Epithelial cell of esophagus (primary cell): ENCODE data around the gene LDLRAP1.

Experiments used
- DNase-seq: peaks from one replicate; pipeline ENCODE4 v3.0.0; 2010; ENCODE audit warnings: low read depth
- H3K4me3 ChIP-seq: 2 replicates; pipeline ENCODE4 v1.5.1; 2011; ENCODE audit warnings: mild to moderate bottlenecking, low read length, control low read depth
- TF ChIP-seq, protein P1 (sequence below): IDR thresholded peaks from 2 replicates; pipeline ENCODE4 v1.5.1; 2011; ENCODE audit warnings: low read depth, mild to moderate bottlenecking, low read length, control low read depth, inconsistent platforms; ENCODE audit not compliant: insufficient read depth; ENCODE audit errors: missing control alignments

The LDLRAP1 gene

GRCh38 chr1:25525361-25525688 is 18.1 kb upstream of the LDLRAP1 start:
- no peak for DNase-seq
- H3K4me3 ChIP-seq = no peak overlapping the region
- TF ChIP-seq, protein P1, sequence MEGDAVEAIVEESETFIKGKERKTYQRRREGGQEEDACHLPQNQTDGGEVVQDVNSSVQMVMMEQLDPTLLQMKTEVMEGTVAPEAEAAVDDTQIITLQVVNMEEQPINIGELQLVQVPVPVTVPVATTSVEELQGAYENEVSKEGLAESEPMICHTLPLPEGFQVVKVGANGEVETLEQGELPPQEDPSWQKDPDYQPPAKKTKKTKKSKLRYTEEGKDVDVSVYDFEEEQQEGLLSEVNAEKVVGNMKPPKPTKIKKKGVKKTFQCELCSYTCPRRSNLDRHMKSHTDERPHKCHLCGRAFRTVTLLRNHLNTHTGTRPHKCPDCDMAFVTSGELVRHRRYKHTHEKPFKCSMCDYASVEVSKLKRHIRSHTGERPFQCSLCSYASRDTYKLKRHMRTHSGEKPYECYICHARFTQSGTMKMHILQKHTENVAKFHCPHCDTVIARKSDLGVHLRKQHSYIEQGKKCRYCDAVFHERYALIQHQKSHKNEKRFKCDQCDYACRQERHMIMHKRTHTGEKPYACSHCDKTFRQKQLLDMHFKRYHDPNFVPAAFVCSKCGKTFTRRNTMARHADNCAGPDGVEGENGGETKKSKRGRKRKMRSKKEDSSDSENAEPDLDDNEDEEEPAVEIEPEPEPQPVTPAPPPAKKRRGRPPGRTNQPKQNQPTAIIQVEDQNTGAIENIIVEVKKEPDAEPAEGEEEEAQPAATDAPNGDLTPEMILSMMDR = no peak

DNA sequence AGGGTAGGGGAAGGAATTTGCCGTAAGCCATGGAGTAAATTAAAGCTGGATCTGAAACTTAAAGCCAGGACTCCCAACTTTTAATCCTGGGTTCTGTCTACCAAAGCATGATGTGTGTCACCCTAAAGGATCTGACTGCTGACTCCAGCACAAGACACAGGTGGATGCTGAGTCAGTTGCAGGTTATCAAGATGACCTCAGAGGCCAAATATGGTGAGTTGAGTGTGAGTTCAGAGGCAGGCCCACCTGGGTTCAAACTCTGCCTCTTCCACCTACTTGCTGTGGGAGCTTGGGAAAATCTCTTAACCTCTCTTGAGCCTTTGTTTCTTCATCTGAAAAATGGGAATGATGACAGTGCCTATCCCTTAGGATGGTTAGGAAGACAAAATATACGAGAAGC is 16.7 kb upstream of the LDLRAP1 start:
- peak; percentile 31 for DNase-seq

GRCh38 chr1:25527226-25527846 is 16.1 kb upstream of the LDLRAP1 start:
- DNase-seq = peak; percentile 32
- TF ChIP-seq, protein P1 = no peak
- no peak overlapping the region for H3K4me3 ChIP-seq

More for the DNA sequence above, 16.7 kb upstream of the LDLRAP1 start:
- TF ChIP-seq, protein P1 = no peak
- H3K4me3 ChIP-seq = no peak overlapping the region

DNA sequence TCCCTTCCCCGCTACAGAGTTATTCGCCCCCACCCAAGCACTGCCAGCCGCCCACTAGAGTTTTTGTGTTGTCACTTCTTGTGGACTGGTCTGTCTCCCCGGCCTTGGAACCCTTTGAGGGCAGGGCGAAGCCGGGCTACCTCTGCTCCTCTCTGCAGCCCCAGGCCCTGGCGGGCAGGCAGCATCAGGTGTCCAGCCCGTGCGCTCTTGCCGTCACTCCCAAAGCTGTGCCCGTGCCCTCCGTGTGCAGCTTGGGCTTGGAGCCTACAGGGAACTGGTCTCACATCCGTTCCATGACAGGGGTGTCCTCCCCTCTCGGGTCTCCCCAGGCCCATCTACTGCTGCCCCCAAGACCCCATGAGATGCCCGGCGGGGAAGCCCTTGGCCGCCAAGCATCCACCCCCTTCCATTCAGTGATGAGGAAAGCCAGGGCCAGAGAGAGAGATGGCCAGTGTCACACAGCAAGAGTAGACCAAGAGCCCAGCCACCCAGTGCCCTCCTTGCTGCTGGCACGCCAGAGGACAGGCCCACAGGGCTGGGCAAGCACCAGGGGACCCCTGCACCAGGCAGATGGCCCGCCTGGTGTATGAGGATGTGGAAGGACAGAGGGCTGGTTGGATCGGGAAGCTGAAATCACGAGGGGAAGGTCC is 15.3 kb upstream of the LDLRAP1 start:
- H3K4me3 ChIP-seq = no peak overlapping the region
- DNase-seq = no peak
- TF ChIP-seq, protein P1 = no peak

DNA sequence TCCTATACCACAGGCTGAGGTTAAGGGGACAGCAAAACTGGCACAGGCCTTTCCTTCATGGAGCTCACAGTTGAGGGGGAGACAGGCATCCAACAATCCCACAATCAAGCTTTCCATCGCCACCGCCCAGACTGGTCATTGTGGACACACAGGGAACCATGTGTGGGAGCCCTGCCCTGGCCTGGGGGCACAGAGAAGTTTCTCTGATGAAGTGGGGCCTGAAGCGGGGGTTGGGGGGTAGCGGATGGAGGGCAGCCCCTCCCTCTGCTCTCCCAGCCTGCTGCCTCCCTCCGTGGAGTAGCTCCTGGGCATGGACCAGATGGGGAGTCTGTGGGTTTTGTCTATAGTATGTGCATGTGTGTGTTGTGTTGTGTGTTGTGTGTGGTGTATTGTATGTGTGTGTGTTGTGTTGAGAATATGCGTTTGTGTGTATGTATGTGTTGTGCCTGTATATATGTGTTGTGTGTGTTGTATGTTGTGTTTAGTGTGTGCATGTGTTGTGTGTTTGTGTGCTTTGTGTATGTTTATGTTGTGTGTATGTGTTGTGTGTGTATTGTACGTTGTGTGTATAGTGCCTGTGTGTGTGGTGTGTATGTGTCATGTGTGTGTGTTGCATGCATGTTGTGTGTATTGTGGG is 14.4 kb upstream of the LDLRAP1 start:
- H3K4me3 ChIP-seq = no peak overlapping the region
- DNase-seq = no peak
- TF ChIP-seq, protein P1 = no peak

DNA sequence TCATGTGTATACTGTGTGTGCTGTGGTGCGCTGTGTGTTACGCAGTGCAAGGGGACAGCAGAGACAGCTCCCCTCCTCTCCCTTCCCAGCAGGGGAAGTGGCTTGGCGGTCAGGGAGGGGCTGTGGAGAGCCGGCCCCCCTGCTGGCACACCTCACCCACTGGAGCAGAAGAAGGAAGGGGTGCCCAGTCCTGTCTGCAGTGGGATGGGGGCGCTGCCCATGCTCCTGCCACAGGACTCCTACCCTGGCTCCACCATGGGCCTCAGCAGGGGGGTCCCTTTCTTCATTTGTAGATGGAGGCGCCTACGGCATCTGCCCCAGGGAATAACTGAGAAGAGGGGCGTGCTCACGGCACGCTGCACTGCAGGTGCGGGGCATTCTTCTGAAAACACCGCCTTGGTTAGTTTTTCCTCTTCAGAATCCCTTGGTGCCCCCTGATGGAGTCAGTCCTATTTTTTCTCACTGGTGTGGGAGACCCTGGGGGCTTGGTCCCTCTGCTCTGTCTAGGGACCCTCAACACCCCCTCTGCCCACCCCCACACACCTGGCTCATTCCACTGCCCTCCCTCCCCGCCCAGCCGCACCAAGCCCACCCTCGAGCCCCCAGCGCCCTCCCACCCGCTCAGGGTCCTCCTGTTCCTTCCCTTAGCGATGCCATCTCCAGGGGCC is 13.8 kb upstream of the LDLRAP1 start:
- DNase-seq = no peak
- TF ChIP-seq, protein P1 = no peak
- no peak overlapping the region for H3K4me3 ChIP-seq
